K562 (cell line): ENCODE data around the gene ANKMY1. TPM values are rescaled to one million over a fixed set of nuclear protein-coding genes. Genes with fewer than 3 reads are reported as not detected.
A peak's percentile ranks its signal among the peaks of the same experiment; 100 is the strongest.

Experiments used
- ARID3A ChIP-seq: IDR thresholded peaks from 2 replicates; pipeline ENCODE4 v1.6.1; 2012; ENCODE audit warnings: low read depth, low read length, improper control_type of control experiment, borderline replicate concordance
- ARNT ChIP-seq, 2 experiments: fragments of 450-650 bp; IDR thresholded peaks; 2 replicates each; pipeline ENCODE4 v1.6.1; 2016; ENCODE audit warnings: mild to moderate bottlenecking in 1 of 2
- ATF6 ChIP-seq: sonication (generic); formaldehyde crosslinking; IDR thresholded peaks from 2 replicates; pipeline ENCODE4 v1.4.0; 2020; ENCODE audit warnings: mild to moderate bottlenecking, missing genetic modification reagents
- C11orf30 ChIP-seq: fragments of 450-650 bp; IDR thresholded peaks from 2 replicates; pipeline ENCODE4 v1.6.1; 2016; ENCODE audit warnings: low read depth, mild to moderate bottlenecking
- DIDO1 ChIP-seq: fragments of 450-650 bp; IDR thresholded peaks from 2 replicates; pipeline ENCODE4 v1.6.1; 2016; ENCODE audit warnings: low read depth, missing biosample characterization, missing genetic modification characterization
- HIVEP1 ChIP-seq: fragments of 250-450 bp; sonication (Bioruptor Pico); IDR thresholded peaks from 2 replicates; pipeline ENCODE4 v1.4.0; 2020; ENCODE audit warnings: mild to moderate bottlenecking
- ILF3 ChIP-seq: fragments of 450-650 bp; IDR thresholded peaks from 2 replicates; pipeline ENCODE4 v1.6.1; 2018; ENCODE audit warnings: antibody characterized with exemption, mild to moderate bottlenecking, moderate library complexity, borderline replicate concordance
- PRDM10 ChIP-seq: fragments of 450-650 bp; IDR thresholded peaks from 2 replicates; pipeline ENCODE4 v1.6.1; 2018; ENCODE audit not compliant: partially characterized antibody
- RBM17 ChIP-seq: fragments of 200-400 bp; formaldehyde crosslinking; IDR thresholded peaks from 2 replicates; pipeline ENCODE4 v1.6.1; 2017; ENCODE audit warnings: low read depth, mild to moderate bottlenecking, low read length, borderline replicate concordance
- SMARCA5 ChIP-seq: fragments of 450-650 bp; IDR thresholded peaks from 2 replicates; pipeline ENCODE4 v1.6.1; 2016
- TEAD1 ChIP-seq, 2 experiments: fragments of 450-650 bp in 1 of 2; sonication (generic) in 1 of 2; formaldehyde crosslinking; IDR thresholded peaks; 2 replicates each; pipeline versions ENCODE4 v1.4.0 to v1.8.0; 2020 to 2022; ENCODE audit warnings: mild to moderate bottlenecking in 2 of 2, missing genetic modification reagents in 1 of 2
- ZNF436 ChIP-seq: fragments of 250-450, 450-650 bp; sonication (Bioruptor Pico); formaldehyde crosslinking; IDR thresholded peaks from 2 replicates; pipeline ENCODE4 v1.7.0; 2020; ENCODE audit warnings: mild to moderate bottlenecking
- ZNF449 ChIP-seq: fragments of 250-450 bp; sonication (Bioruptor Pico); IDR thresholded peaks from 2 replicates; pipeline ENCODE4 v1.8.0; 2022; ENCODE audit warnings: moderate library complexity, mild to moderate bottlenecking, inconsistent platforms
- ZNF518B ChIP-seq: fragments of 250-450 bp; sonication (Bioruptor Pico); IDR thresholded peaks from 2 replicates; pipeline ENCODE4 v1.5.0; 2021; ENCODE audit warnings: mild to moderate bottlenecking, moderate library complexity
- polyA plus RNA-seq, 8 experiments: library from polyadenylated mRNA; depleted of rRNA in 4 of 8; stranded (reverse) in 5 of 8; unstranded in 3 of 8; fragments of >200 nt; fragmentation: Nextera tagmentation in 2 of 8; fragmentation: Illumina TruSeq in 1 of 8; extraction: Ambion mirVana in 2 of 8; extraction: Trizol in 1 of 8; gene quantifications; 2 replicates each; pipeline versions ENCODE4 v1.2.1 to v1.2.3, GENCODE V29; 2011 to 2014; ENCODE audit warnings: inconsistent platforms in 1 of 8, missing spikeins in 1 of 8
- total RNA-seq, 7 experiments: library from RNA; depleted of rRNA in 6 of 7; stranded (reverse); fragments of >200 nt in 6 of 7; fragmentation: Illumina TruSeq in 2 of 7; extraction: Trizol in 2 of 7; gene quantifications; 2 replicates each; pipeline versions ENCODE4 v1.2.1 to v1.2.3, GENCODE V29; 2011 to 2021; ENCODE audit warnings: low replicate concordance in 1 of 7

ANKMY1 gene
- total and polyA plus RNA-seq, 9 of the 15 experiments (the other 6 are each of a cell fraction or from before 2014, with no cell fraction given): 0.75 to 15.1 (median 11.7) TPM

- TF ChIP-seq PRDM10: no peak
- no peak for TF ChIP-seq HIVEP1 (CRISPR knock-in tag)
- TF ChIP-seq ZNF449 (CRISPR knock-in tag): no peak
- TF ChIP-seq RBM17: no peak
- no peak for TF ChIP-seq ZNF518B (CRISPR knock-in tag)
- TF ChIP-seq TEAD1 (CRISPR knock-in tag; IDR thresholded peaks at IDR 0.05): peak in 1 of 2 experiments; percentile 74; a peak in 1 of 4 replicates
- no peak for TF ChIP-seq ILF3
- no peak for TF ChIP-seq ZNF436
- TF ChIP-seq ARNT (IDR thresholded peaks at IDR 0.05): no peak
- no peak for TF ChIP-seq C11orf30
- no peak for TF ChIP-seq ARID3A
- TF ChIP-seq DIDO1 (tag): no peak
- TF ChIP-seq SMARCA5: no peak
- no peak for TF ChIP-seq ATF6 (CRISPR knock-in tag)
Observed at GRCh38 chr2:240560480-240561324, 2.9 kb upstream of the ANKMY1 start (continued).
